Spleen (tissue), 7 donors: Measurements from ENCODE around the gene MCC.

ENCODE experiments used
- POLR2A ChIP-seq, 3 donors: fragments of 450-650 bp; IDR thresholded peaks; one replicate each; pipeline ENCODE4 v1.5.1; 2017; ENCODE audit warnings: antibody characterized with exemption in 3 of 3, mild to moderate bottlenecking in 1 of 3
- POLR2AphosphoS5 ChIP-seq, 3 donors: sonication (generic); formaldehyde crosslinking; IDR thresholded peaks; one replicate each; pipeline ENCODE4 v1.5.1; 2017; ENCODE audit warnings: antibody characterized with exemption in 3 of 3
- TF ChIP-seq, protein P1 (sequence below), 11 experiments: fragments of 200-600 bp in 7 of 11; fragments of 450-650 bp in 4 of 11; sonication (generic) in 4 of 11; IDR thresholded peaks in 8 of 11; conservative IDR thresholded peaks in 3 of 11; 1 replicate in 7 of 11; 2 replicates in 4 of 11; pipeline versions ENCODE4 v1.4.0 to v1.8.0; 2016 to 2021; ENCODE audit warnings: antibody characterized with exemption in 11 of 11, inconsistent platforms in 4 of 11, mild to moderate bottlenecking in 1 of 11
- donor health status: DM: no; HTN: no; CAD: no; lungs with moderate emphysema.
- donor health status: DM: no; HTN: no; CAD: no.
- donor health status: DM: no; HTN: no; CAD: no.

DNA sequence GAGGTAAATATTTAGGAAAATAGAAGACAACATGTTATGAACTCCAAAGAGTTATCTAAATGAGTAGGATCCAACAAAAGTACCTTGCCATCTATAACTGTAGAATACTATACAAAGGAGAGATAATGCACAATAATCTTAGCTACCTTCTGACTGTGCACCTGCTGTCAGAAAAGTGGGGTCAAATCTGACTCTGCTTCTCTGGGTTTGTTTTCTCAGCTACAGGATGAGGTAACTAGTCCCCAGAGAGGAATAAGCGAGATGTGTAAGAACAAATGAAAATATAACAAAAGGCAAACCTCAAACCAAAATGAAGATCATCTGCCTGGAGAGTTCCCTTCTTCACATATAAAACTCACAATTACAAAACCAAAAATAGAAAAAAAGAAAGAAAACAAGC is 306.8 kb downstream of the MCC start:
- TF ChIP-seq POLR2A (IDR thresholded peaks at IDR 0.05) (no peak), POLR2AphosphoS5 (IDR thresholded peaks at IDR 0.05) (no peak)
- TF ChIP-seq, protein P1, sequence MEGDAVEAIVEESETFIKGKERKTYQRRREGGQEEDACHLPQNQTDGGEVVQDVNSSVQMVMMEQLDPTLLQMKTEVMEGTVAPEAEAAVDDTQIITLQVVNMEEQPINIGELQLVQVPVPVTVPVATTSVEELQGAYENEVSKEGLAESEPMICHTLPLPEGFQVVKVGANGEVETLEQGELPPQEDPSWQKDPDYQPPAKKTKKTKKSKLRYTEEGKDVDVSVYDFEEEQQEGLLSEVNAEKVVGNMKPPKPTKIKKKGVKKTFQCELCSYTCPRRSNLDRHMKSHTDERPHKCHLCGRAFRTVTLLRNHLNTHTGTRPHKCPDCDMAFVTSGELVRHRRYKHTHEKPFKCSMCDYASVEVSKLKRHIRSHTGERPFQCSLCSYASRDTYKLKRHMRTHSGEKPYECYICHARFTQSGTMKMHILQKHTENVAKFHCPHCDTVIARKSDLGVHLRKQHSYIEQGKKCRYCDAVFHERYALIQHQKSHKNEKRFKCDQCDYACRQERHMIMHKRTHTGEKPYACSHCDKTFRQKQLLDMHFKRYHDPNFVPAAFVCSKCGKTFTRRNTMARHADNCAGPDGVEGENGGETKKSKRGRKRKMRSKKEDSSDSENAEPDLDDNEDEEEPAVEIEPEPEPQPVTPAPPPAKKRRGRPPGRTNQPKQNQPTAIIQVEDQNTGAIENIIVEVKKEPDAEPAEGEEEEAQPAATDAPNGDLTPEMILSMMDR (IDR thresholded peaks at IDR 0.05 in 8 of 11, conservative IDR thresholded peaks at IDR 0.05 in 3 of 11) = no peak
